ENCODE results near the gene B3GNT9. TPM values are rescaled to one million over a fixed set of nuclear protein-coding genes. Genes with fewer than 3 reads are reported as not detected.
A peak's percentile ranks its signal among the peaks of the same experiment; 100 is the strongest.

B3GNT9 gene
- total and polyA plus RNA-seq, 2 of the 8 experiments (the other 6 are each of a cell fraction or from before 2014, with no cell fraction given), result 3.5 to 9.0 TPM

DNA sequence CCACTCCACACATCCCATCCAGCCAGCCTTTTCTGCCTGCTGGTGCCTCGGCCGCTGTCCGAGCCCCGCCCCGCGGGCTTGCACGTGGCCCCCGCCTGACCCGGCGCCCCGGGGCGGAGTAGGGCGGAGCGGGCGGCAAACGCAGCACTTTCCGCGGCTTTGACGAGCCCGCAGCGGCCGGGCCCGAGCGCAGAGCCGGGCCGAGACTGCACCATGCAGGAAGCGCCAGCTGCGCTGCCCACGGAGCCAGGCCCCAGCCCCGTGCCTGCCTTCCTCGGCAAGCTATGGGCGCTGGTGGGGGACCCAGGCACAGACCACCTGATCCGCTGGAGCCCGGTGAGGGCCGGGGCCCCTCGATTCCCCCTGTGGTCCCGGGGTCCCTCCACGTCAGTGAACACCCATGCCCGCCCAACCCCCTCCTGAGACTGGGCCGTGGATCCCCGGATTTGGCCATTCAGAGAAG is 13.8 kb upstream of the B3GNT9 start, which contains the start of gene HSF4:
HSF4 (plus strand) TSS at position 147 of the 463 bp plus-strand sequence; CDS start at position 214, 67 bp downstream.
- POLR2A ChIA-PET (ENCODE audit: partially characterized antibody), result interaction anchor here (1.7 to 7.9 kb wide), 3 partner anchors 12 to 19 kb away, joined by 5 to 59 read pairs (median 19); partner anchors contain the start of genes B3GNT9 and MATCAP1
- DNase-seq (ENCODE audit: low read depth in 1 of 2, low spot score in 2 of 2) (peak in 1 of 2 experiments; percentile 64), FAIRE-seq (no peak)
- no peak within 1 kb of the TSS for H3K27ac ChIP-seq (ENCODE audit: low read depth, low read length)
- H3K4me1 ChIP-seq (replicated peaks in 1 of 4; ENCODE audit: control insufficient read depth in 3 of 4, insufficient read depth in 4 of 4, low read length in 3 of 4), result peaks cover 0 to 38% (median 32%) of the 10 kb centered on the region in 4 experiments; a peak in 6 of 7 replicates
- no peaks in the 10 kb centered on the region for H3K79me1 ChIP-seq (ENCODE audit: low read depth, low read length)
- H4K5ac ChIP-seq (ENCODE audit: insufficient read length, low read depth, low read length), result no peak within 1 kb of the TSS
- no peak within 1 kb of the TSS; the same call in 1 of the 2 replicates for H2BK15ac ChIP-seq (ENCODE audit: low read length)
- peak within 1 kb of the TSS; percentile 71 to 98 for H3K4me2 ChIP-seq (ENCODE audit: insufficient read depth in 1 of 2, low read depth in 2 of 2, low read length in 2 of 2)
- TF ChIP-seq TAF1 (IDR thresholded peaks at IDR 0.05; ENCODE audit: low read depth, low read length), result no peak
- TF ChIP-seq, protein P1, sequence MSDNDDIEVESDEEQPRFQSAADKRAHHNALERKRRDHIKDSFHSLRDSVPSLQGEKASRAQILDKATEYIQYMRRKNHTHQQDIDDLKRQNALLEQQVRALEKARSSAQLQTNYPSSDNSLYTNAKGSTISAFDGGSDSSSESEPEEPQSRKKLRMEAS (IDR thresholded peaks at IDR 0.05), result peak; percentile 70
- TF ChIP-seq, protein P2, sequence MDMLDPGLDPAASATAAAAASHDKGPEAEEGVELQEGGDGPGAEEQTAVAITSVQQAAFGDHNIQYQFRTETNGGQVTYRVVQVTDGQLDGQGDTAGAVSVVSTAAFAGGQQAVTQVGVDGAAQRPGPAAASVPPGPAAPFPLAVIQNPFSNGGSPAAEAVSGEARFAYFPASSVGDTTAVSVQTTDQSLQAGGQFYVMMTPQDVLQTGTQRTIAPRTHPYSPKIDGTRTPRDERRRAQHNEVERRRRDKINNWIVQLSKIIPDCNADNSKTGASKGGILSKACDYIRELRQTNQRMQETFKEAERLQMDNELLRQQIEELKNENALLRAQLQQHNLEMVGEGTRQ (IDR thresholded peaks at IDR 0.05; ENCODE audit: low read length), result 0 out of 2 replicates have a peak, but pooled peaks have one; percentile 7
- TF ChIP-seq CTBP2 (IDR thresholded peaks at IDR 0.05; ENCODE audit: borderline replicate concordance, insufficient read depth, insufficient read length, low read length), result peak; percentile 6
- TF ChIP-seq, protein P3, sequence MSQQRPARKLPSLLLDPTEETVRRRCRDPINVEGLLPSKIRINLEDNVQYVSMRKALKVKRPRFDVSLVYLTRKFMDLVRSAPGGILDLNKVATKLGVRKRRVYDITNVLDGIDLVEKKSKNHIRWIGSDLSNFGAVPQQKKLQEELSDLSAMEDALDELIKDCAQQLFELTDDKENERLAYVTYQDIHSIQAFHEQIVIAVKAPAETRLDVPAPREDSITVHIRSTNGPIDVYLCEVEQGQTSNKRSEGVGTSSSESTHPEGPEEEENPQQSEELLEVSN (IDR thresholded peaks at IDR 0.05), result peak; percentile 76; the same call in 1 of the 2 replicates
- no peaks in the 10 kb centered on the region for H3K79me2 ChIP-seq (ENCODE audit: control insufficient read depth in 1 of 2, insufficient read depth in 2 of 2, low read length in 2 of 2)
- no peak within 1 kb of the TSS for H3K9ac ChIP-seq (replicated peaks in 1 of 4; ENCODE audit: extremely low read depth in 1 of 4, low read depth in 3 of 4, low read length in 3 of 4)
- no peak within 1 kb of the TSS for H2BK120ac ChIP-seq (replicated peaks; ENCODE audit: low read depth, low read length)
- H2AFZ ChIP-seq (ENCODE audit: low read length), result no peak within 1 kb of the TSS
- H4K91ac ChIP-seq (replicated peaks; ENCODE audit: insufficient read length, low read length), result no peak within 1 kb of the TSS
- peaks cover 2 to 25% of the 10 kb centered on the region in 2 experiments for H4K20me1 ChIP-seq (replicated peaks in 1 of 2; ENCODE audit: control insufficient read depth in 1 of 2, insufficient read depth in 2 of 2, low read length in 2 of 2)
- H2AK5ac ChIP-seq (ENCODE audit: low read depth, low read length), result no peak within 1 kb of the TSS
- H3K14ac ChIP-seq (ENCODE audit: insufficient read length), result no peak within 1 kb of the TSS
- H2BK12ac ChIP-seq (ENCODE audit: low read depth, low read length), result peak within 1 kb of the TSS; percentile 90; the same call in 1 of the 2 replicates
- H2BK5ac ChIP-seq (ENCODE audit: low read depth, low read length), result no peak within 1 kb of the TSS
- H3K27me3 ChIP-seq (replicated peaks in 1 of 4; ENCODE audit: control insufficient read depth in 3 of 4, extremely low read depth in 1 of 4, insufficient read depth in 3 of 4, low read length in 3 of 4), result peaks cover 91 to 100% (median 99%) of the 10 kb centered on the region in 4 experiments
- no peak within 1 kb of the TSS for H3K56ac ChIP-seq (replicated peaks; ENCODE audit: insufficient read length, low read depth, low read length)
- no peak within 1 kb of the TSS for H3K23ac ChIP-seq (ENCODE audit: insufficient read length)
- H3K23me2 ChIP-seq (ENCODE audit: low read depth, low read length), result peaks cover 13% of the 10 kb centered on the region
- peaks cover 0 to 14% (median 0%) of the 10 kb centered on the region in 4 experiments; a peak in 1 of 8 replicates for H3K36me3 ChIP-seq (ENCODE audit: control insufficient read depth in 2 of 4, insufficient read depth in 4 of 4, low read length in 3 of 4)
- peak within 1 kb of the TSS; percentile 71 for H4K8ac ChIP-seq (ENCODE audit: extremely low read depth, insufficient read depth, low read length)
- H3K18ac ChIP-seq (ENCODE audit: extremely low read depth, low read length), result peak within 1 kb of the TSS; percentile 48
- H3K4me3 ChIP-seq (ENCODE audit: extremely low read depth in 1 of 4, insufficient read depth in 2 of 4, low read depth in 3 of 4, low read length in 4 of 4), result peak within 1 kb of the TSS; percentile 17 to 56 (median 22)
- no peaks in the 10 kb centered on the region for H3K9me3 ChIP-seq (ENCODE audit: insufficient read depth in 2 of 2, low read depth in 1 of 2, low read length in 1 of 2)
- H2BK20ac ChIP-seq (ENCODE audit: low read length), result no peak within 1 kb of the TSS; the same call in 1 of the 2 replicates
- CTCF ChIA-PET (ENCODE audit: partially characterized antibody), result interaction anchor here (0.7 to 19.3 kb wide), 6 partner anchors 8 to 235 kb away, joined by 3 to 291 read pairs (median 15); partner anchors contain the start of genes B3GNT9, FBXL8, MATCAP1 and TRADD
- WGBS, 2 experiments (ENCODE audit: extremely low coverage in 1 of 2, insufficient coverage in 1 of 2, insufficient read length in 1 of 2, insufficient replicate concordance in 2 of 2, low coverage in 1 of 2, low lambda C conversion rate in 2 of 2, missing lambda C conversion rate in 1 of 2), result 6% methylated on average over 27 of the region's 41 CpGs; no CpG with 5 or more reads in 1 of the 2 experiments
- no peak within 1 kb of the TSS for H3K4ac ChIP-seq (replicated peaks; ENCODE audit: insufficient read length, low read depth, low read length)
